ENCODE measurements around the gene MRPL12.

The MRPL12 gene

GRCh38 chr17:81686614-81687013 is 16.6 kb upstream of the MRPL12 start:
- TF ChIP-seq CTCF (IDR thresholded peaks at IDR 0.05; ENCODE audit: low read length, missing control alignments): no peak
- no peak overlapping the region for H3K4me3 ChIP-seq (replicated peaks; ENCODE audit: low read depth, low read length)
- no peak for DNase-seq (ENCODE audit: low read depth)

GRCh38 chr17:81687770-81688541 is 15.2 kb upstream of the MRPL12 start:
- H3K4me3 ChIP-seq (replicated peaks; ENCODE audit: low read depth, low read length): no peak overlapping the region
- no peak for TF ChIP-seq CTCF (IDR thresholded peaks at IDR 0.05; ENCODE audit: low read length, missing control alignments)
- no peak for DNase-seq (ENCODE audit: low read depth)

GRCh38 chr17:81688616-81689015 is 14.6 kb upstream of the MRPL12 start:
- no peak for TF ChIP-seq CTCF (IDR thresholded peaks at IDR 0.05; ENCODE audit: low read length, missing control alignments)
- H3K4me3 ChIP-seq (replicated peaks; ENCODE audit: low read depth, low read length): no peak overlapping the region
- no peak for DNase-seq (ENCODE audit: low read depth)

GRCh38 chr17:81690066-81690465 is 13.1 kb upstream of the MRPL12 start:
- no peak for TF ChIP-seq CTCF (IDR thresholded peaks at IDR 0.05; ENCODE audit: low read length, missing control alignments)
- no peak for DNase-seq (ENCODE audit: low read depth)
- H3K4me3 ChIP-seq (replicated peaks; ENCODE audit: low read depth, low read length): no peak overlapping the region

GRCh38 chr17:81690549-81690948 is 12.6 kb upstream of the MRPL12 start:
- no peak for DNase-seq (ENCODE audit: low read depth)
- TF ChIP-seq CTCF (IDR thresholded peaks at IDR 0.05; ENCODE audit: low read length, missing control alignments): no peak
- no peak overlapping the region for H3K4me3 ChIP-seq (replicated peaks; ENCODE audit: low read depth, low read length)

GRCh38 chr17:81691196-81691595 is 12.0 kb upstream of the MRPL12 start:
- no peak overlapping the region for H3K4me3 ChIP-seq (replicated peaks; ENCODE audit: low read depth, low read length)
- TF ChIP-seq CTCF (IDR thresholded peaks at IDR 0.05; ENCODE audit: low read length, missing control alignments): no peak
- no peak for DNase-seq (ENCODE audit: low read depth)

- DNase-seq (ENCODE audit: low read depth): no peak
- no peak overlapping the region for H3K4me3 ChIP-seq (replicated peaks; ENCODE audit: low read depth, low read length)
Measured at GRCh38 chr17:81691608-81692007, 11.6 kb upstream of the MRPL12 start.

More at GRCh38 chr17:81691608-81692007, 11.6 kb upstream of the MRPL12 start:
- no peak for TF ChIP-seq CTCF (IDR thresholded peaks at IDR 0.05; ENCODE audit: low read length, missing control alignments)
